ENCODE measurements around the gene PERM1. TPM values are rescaled to one million over a fixed set of nuclear protein-coding genes. Genes with fewer than 3 reads are reported as not detected.

Gene PERM1
- total RNA-seq, 2 experiments from 2014 or later: not detected

GRCh38 chr1:927748-928147 lies 54.1 kb downstream of the PERM1 start:
- ChIA-PET POLR2A (no interaction called here), CTCF (no interaction called here)
- ATAC-seq (ENCODE audit: poor library complexity) (no peak), DNase-seq (no peak)
- no peak overlapping the region for H3K27ac ChIP-seq (ENCODE audit: low read depth in 1 of 2, low read length in 2 of 2)
- peaks cover 24% of the 10 kb centered on the region for H3K4me1 ChIP-seq (ENCODE audit: insufficient read depth, low read length)
- peaks cover 24% of the 10 kb centered on the region in 2 experiments for H3K27me3 ChIP-seq (ENCODE audit: control insufficient read depth in 1 of 2, insufficient read depth in 2 of 2, low read length in 2 of 2)
- Mint-ChIP-seq H3K27ac (no peak overlapping the region), H3K4me1 (ENCODE audit: low read depth) (peaks cover 6% of the 10 kb centered on the region), H3K9me3 (no peaks in the 10 kb centered on the region), H3K27me3 (peaks cover 53% of the 10 kb centered on the region), H3K36me3 (ENCODE audit: low read depth) (no peaks in the 10 kb centered on the region), H3K4me3 (peak overlapping the region; percentile 25)
- no peaks in the 10 kb centered on the region for H3K36me3 ChIP-seq (ENCODE audit: insufficient read depth, low read length)
- no peak overlapping the region for H3K4me3 ChIP-seq (ENCODE audit: low read length)
- H3K9me3 ChIP-seq (ENCODE audit: control insufficient read depth in 1 of 2, insufficient read depth in 1 of 2, low read length in 2 of 2): peaks cover 0 to 38% of the 10 kb centered on the region in 2 experiments
- TF ChIP-seq, protein P1, sequence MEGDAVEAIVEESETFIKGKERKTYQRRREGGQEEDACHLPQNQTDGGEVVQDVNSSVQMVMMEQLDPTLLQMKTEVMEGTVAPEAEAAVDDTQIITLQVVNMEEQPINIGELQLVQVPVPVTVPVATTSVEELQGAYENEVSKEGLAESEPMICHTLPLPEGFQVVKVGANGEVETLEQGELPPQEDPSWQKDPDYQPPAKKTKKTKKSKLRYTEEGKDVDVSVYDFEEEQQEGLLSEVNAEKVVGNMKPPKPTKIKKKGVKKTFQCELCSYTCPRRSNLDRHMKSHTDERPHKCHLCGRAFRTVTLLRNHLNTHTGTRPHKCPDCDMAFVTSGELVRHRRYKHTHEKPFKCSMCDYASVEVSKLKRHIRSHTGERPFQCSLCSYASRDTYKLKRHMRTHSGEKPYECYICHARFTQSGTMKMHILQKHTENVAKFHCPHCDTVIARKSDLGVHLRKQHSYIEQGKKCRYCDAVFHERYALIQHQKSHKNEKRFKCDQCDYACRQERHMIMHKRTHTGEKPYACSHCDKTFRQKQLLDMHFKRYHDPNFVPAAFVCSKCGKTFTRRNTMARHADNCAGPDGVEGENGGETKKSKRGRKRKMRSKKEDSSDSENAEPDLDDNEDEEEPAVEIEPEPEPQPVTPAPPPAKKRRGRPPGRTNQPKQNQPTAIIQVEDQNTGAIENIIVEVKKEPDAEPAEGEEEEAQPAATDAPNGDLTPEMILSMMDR (IDR thresholded peaks at IDR 0.05): no peak
- intact Hi-C loops (cut with DNase I, micrococcal nuclease): no loop called here

DNA sequence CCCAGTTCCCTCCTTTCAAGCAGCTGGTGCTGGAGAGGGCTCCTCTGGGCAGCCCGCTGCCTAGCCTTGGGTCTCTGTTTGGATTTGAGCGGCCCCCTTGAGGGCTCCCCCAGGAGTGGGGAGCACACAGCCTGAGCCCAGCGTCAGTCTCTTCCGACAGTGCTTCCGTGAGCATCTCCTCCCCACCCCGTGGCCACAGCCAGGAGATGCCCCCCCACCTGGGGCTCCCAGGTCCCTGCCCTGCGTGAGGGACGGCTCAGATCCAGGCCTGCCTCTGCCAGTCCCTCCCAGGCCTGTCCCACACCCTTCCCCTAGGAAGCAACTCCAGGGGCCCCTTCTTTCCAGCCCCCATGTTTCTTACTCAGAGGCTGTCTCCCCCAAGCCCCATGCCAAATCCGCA lies 54.7 kb downstream of the PERM1 start:
- no peaks in the 10 kb centered on the region for H3K36me3 Mint-ChIP-seq (ENCODE audit: low read depth)
- no peak overlapping the region for H3K27ac ChIP-seq (ENCODE audit: low read depth in 1 of 2, low read length in 2 of 2)
- ChIA-PET CTCF (no interaction called here), POLR2A (no interaction called here)
- peaks cover 30% of the 10 kb centered on the region for H3K4me1 ChIP-seq (ENCODE audit: insufficient read depth, low read length)
- ATAC-seq (ENCODE audit: poor library complexity) (no peak), DNase-seq (no peak)
- H3K9me3 ChIP-seq (ENCODE audit: control insufficient read depth in 1 of 2, insufficient read depth in 1 of 2, low read length in 2 of 2): peaks cover 0 to 43% of the 10 kb centered on the region in 2 experiments
- H3K27me3 Mint-ChIP-seq: peaks cover 51% of the 10 kb centered on the region
- no peaks in the 10 kb centered on the region for H3K36me3 ChIP-seq (ENCODE audit: insufficient read depth, low read length)
- intact Hi-C loops (cut with DNase I, micrococcal nuclease): no loop called here
- no peaks in the 10 kb centered on the region for H3K9me3 Mint-ChIP-seq
- peaks cover 6% of the 10 kb centered on the region for H3K4me1 Mint-ChIP-seq (ENCODE audit: low read depth)
- TF ChIP-seq, protein P1 (IDR thresholded peaks at IDR 0.05): no peak
- H3K27ac Mint-ChIP-seq: no peak overlapping the region
- H3K27me3 ChIP-seq (ENCODE audit: control insufficient read depth in 1 of 2, insufficient read depth in 2 of 2, low read length in 2 of 2): peaks cover 29 to 30% of the 10 kb centered on the region in 2 experiments
- H3K4me3 ChIP-seq (ENCODE audit: low read length): no peak overlapping the region
- H3K4me3 Mint-ChIP-seq: peak overlapping the region; percentile 25

DNA sequence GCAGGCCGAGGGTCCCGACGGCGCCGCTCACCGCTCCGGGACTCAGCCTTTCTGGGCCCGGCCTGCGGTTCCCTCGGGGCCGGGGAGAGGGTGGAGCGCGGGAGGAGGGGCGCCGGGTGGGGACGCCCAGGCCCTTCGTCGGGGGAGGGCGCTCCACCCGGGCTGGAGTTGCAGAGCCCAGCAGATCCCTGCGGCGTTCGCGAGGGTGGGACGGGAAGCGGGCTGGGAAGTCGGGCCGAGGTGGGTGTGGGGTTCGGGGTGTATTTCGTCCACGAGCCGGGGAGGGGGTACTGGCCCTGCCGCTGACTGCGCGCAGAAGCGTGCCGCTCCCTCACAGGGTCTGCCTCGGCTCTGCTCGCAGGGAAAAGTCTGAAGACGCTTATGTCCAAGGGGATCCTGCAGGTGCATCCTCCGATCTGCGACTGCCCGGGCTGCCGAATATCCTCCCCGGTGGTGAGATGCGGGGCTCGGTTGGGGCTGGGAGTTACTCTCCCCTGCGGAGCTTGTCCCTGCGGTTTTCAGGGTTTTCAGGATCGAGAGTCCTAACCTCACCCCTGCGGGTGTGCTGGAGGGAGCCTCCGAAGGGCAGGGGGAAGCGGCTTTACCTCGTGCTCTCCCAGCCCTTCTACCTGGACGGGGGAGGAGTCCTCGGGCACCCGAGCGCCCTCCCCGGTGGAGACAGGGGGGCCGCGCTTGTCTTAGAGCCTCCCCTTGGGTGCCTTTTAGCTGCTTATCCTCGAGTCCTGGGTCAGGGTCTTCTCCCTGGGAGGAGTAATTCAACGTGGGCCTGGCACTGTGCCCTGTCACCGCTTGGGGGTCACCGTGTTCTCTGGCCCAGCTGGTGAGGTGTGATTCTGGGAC lies 56.1 kb downstream of the PERM1 start:
- H3K4me1 Mint-ChIP-seq (ENCODE audit: low read depth): peaks cover 12% of the 10 kb centered on the region
- Histone ChIP-seq H3K9me3 (ENCODE audit: control insufficient read depth in 1 of 2, insufficient read depth in 1 of 2, low read length in 2 of 2) (peaks cover 0 to 52% of the 10 kb centered on the region in 2 experiments), H3K27ac (ENCODE audit: low read depth in 1 of 2, low read length in 2 of 2) (no peak overlapping the region), H3K4me1 (ENCODE audit: insufficient read depth, low read length) (peaks cover 37% of the 10 kb centered on the region), H3K27me3 (ENCODE audit: control insufficient read depth in 1 of 2, insufficient read depth in 2 of 2, low read length in 2 of 2) (peaks cover 40 to 44% of the 10 kb centered on the region in 2 experiments), H3K36me3 (ENCODE audit: insufficient read depth, low read length) (no peaks in the 10 kb centered on the region), H3K4me3 (ENCODE audit: low read length) (no peak overlapping the region)
- intact Hi-C loops (cut with DNase I, micrococcal nuclease): no loop called here
- ChIA-PET POLR2A (no interaction called here), CTCF (no interaction called here)
- no peaks in the 10 kb centered on the region for H3K9me3 Mint-ChIP-seq
- peak overlapping the region; percentile 48 for H3K4me3 Mint-ChIP-seq
- ATAC-seq (ENCODE audit: poor library complexity): no peak
- no peaks in the 10 kb centered on the region for H3K36me3 Mint-ChIP-seq (ENCODE audit: low read depth)
- TF ChIP-seq, protein P1 (IDR thresholded peaks at IDR 0.05): no peak
- DNase-seq: no peak
- H3K27me3 Mint-ChIP-seq: peaks cover 53% of the 10 kb centered on the region
- no peak overlapping the region for H3K27ac Mint-ChIP-seq

Other genes with a start within 250 kb of the PERM1 start
- not detected for gene SAMD11, start 58.2 kb downstream of the PERM1 start, total RNA-seq
- gene NOC2L, start 22.8 kb downstream of the PERM1 start, total RNA-seq: 10 to 100 TPM; 50.2 to 52.0 TPM
- 10 to 100 TPM; 13.9 TPM for gene KLHL17, start 21.5 kb downstream of the PERM1 start, total RNA-seq
- under 1 TPM; 0.69 to 0.95 TPM for gene PLEKHN1, start 15.6 kb downstream of the PERM1 start, total RNA-seq
- gene HES4, start 18.0 kb upstream of the PERM1 start, total RNA-seq: 10 to 100 TPM; 29.0 to 30.9 TPM
- gene ISG15, start 31.4 kb upstream of the PERM1 start, total RNA-seq: 10 to 100 TPM; 38.0 to 38.9 TPM
- 1 to 10 TPM; 1.5 to 2.0 TPM for gene AGRN, start 38.0 kb upstream of the PERM1 start, total RNA-seq
- not detected for gene RNF223, start 92.2 kb upstream of the PERM1 start, total RNA-seq
- gene C1orf159, start 134.0 kb upstream of the PERM1 start, total RNA-seq: 10 to 100 TPM; 11.1 to 11.3 TPM
- gene TTLL10, start 191.8 kb upstream of the PERM1 start, total RNA-seq: under 1 TPM; 0.11 to 0.59 TPM
- gene TNFRSF18, start 224.5 kb upstream of the PERM1 start, total RNA-seq: 10 to 100 TPM; 14.8 to 17.8 TPM
- 10 to 100 TPM; 27.6 to 28.6 TPM for gene TNFRSF4, start 232.1 kb upstream of the PERM1 start, total RNA-seq
- gene SDF4, start 249.9 kb upstream of the PERM1 start, total RNA-seq: 10 to 100 TPM; 66.3 to 71.0 TPM